IPS-11a (cell line): ENCODE measurements around the gene FRMPD2.
"Not testable (repeated sequence)": the region's sequence is repeated elsewhere in the genome, so short reads cannot be mapped to it uniquely, and the experiment has no call there.

Source experiments
- H3K4me3 ChIP-seq: one replicate; pipeline ENCODE4 v1.5.1; 2013; ENCODE audit warnings: low read depth, low read length, control low read depth

The FRMPD2 gene

DNA sequence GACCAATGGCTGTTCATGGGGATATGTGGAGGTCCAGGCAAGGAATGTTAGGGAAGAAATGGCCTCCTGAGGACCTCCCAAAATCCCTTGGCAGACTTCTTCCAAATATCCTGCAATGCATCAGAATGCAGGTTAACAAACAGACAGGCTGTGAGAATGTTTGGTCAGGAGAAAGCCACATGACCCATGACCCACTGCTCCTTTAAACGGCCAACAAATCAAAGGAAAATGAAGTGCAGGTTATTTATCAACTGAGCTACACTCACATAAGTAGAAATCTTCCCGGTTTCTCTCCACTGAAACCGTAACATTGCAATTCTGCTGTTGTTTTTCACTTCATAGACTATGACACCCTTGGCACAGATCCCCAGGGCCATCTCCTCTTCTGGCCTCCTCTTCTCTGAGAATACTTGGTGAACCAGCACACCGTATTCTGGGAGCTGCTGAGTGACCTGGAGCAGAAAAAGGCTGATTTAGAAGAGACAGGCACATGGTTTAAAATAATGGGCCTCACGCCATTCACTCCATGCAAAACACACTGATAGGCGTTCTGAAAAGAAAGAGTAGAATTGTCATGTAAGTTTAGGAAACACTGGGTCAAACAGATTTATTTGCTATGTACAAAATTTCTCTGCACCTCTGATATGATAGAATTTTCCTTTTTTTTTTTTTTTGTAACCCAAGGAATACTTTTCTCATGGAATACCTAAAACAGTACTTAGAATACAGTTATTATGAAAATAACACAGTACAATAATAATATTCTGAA is 67.8 kb downstream of the FRMPD2 start:
- H3K4me3 ChIP-seq, result no peak overlapping the region

DNA sequence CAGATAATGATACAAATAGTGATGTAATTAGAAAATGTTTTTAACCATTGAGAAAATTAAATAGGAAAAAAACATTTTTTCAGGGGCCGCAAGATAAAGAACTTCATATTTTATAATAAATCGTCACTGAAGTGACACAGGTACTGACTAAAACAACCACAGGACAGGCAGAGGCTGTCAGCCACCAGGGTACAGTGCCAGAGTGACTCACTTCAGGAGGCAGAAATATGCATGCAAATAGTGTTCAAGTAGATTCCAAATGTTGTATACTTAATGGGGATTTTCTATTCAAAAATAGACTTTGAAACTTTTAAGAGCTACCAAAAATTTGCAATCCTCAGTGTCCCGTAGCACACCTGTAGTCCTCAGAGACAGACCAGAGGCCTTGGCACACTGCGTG is 68.6 kb downstream of the FRMPD2 start:
- H3K4me3 ChIP-seq, result no peak overlapping the region

DNA sequence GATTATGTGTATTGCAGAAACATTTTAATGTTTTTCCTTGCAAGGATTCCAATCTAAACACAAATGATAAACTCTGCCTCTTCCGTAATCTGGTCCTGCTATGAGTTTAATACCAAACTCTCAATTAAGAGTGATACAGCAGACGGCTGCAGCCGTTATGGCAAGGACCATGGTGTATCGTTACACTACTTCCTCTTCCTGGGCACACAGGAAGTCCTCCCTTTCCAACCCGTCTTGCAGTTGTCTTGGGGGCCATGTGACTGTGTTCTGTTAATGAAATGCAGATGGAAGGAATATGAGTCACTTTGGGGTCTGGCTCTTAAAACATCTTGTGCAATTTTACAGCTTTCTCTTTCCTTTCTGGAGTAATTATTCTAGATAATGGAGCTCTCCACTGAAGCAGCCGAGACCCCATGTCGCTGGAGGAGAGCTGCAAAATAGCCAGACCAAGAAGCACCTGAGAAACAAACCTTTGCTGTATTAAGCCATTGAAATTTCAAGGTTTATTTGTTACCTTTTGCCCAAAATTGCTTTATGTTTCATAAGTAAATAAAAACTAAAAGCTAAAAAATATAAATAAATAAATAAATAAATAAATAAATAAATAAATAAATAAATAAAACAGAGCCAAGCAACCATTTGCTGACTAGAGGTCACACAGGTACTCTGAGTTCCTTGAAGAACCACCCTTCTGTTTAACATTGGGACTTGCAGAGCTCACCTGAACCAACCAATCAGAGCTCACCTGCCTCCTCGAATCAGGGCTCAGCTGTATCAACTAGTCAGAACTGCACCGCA is 74.7 kb downstream of the FRMPD2 start:
- no peak overlapping the region for H3K4me3 ChIP-seq

GRCh38 chr10:48197236-48197899 is 77.1 kb downstream of the FRMPD2 start:
- no peak overlapping the region for H3K4me3 ChIP-seq

- H3K4me3 ChIP-seq, result no peak overlapping the region
These were observed 78.7 kb downstream of the FRMPD2 start for GRCh38 chr10:48195803-48196202.

DNA sequence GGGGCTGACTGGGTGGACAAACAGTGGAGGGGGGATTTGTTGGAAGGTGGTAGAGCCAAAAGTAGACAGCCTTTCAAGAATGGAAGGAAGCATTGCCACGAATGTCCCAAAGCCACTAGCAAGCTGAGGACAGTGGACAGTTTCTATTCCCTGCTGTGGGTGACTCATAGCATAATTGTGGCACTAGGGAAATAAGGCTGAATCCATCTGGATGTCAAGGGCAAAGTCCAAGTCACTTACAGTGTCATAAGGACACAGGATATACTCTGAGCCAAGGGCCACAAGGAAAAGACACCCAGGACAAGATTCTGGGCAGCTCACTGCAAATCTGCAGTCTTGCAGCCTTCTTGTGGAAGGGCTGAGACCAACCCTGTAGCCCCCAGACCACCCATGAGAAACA is 79.7 kb downstream of the FRMPD2 start:
- no peak overlapping the region for H3K4me3 ChIP-seq

DNA sequence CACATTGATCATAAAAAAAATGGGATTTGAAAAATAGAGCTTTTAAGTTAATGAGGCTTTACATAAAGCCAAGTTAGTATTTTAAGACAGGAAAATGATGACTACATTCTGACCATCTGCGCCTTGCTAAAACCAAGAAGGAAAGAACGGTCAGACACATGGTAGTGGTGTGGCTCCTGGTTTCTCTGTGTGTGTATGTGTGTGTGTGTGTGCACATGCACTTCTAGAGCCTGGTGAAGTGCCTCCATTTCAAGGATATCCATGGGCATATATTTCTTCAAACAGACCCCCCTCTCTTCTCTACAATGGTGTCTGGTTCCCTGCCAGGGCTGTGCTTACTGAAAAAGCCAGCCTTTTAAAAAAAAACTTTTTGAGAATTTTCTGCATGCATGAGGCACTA is 80.9 kb downstream of the FRMPD2 start:
- H3K4me3 ChIP-seq, result no peak overlapping the region

GRCh38 chr10:48192881-48193450 is 81.5 kb downstream of the FRMPD2 start:
- no peak overlapping the region for H3K4me3 ChIP-seq

DNA sequence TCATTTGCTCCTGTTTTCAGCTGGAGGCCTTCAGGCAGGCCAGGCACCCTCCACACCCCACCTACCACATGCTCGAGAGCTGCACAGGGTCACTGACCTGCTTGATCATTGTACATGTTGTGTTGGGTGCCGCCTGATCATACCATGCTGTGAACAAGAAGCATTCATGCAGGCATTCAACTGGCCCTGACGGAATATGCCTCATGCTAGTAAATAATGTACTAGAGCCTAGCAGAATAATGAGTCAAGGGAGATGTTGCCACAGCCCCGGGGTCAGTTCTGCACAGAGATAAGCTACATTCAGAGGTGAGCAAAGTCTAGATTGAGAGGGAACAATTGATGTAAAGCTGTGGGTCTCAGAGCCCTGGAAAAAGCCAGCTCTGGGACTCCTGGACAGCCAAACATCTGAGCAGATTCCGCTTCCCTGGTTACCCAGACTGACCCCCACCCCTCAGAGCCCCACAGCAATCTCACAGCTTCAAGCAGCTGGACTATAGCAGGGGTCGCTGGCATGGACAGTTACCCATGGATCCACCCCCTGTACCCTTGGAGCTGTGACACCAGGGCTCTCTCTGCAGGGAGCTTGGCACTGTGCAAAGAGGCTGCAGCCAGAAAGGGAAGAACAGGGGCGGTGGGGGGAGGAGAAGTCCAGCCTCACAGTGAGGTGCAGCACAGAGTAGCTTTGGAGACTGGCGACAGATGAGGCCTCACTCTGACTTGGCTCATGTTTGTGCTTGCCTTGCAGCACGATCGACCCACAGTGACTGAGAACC is 86.6 kb downstream of the FRMPD2 start:
- no peak overlapping the region for H3K4me3 ChIP-seq

DNA sequence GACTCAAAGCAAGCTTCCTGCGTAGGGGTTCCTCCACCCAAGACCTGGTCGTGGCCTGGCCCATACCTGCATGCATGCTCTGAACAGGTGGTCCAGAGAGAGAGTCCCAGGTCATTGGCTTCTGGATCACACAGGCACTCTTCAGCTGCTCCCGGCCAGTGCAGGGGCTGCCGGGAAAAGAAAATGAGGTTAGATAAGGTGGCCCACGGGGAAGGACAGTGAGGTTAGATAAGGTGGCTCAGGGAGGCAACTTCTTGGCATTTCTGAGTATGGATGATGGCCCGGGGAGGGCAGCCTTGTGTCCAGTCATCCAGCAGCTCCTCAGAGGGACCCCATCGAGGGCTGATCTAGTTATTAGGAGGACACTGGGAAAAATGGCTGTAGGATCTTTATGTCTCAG is 87.4 kb downstream of the FRMPD2 start:
- H3K4me3 ChIP-seq, result no peak overlapping the region

DNA sequence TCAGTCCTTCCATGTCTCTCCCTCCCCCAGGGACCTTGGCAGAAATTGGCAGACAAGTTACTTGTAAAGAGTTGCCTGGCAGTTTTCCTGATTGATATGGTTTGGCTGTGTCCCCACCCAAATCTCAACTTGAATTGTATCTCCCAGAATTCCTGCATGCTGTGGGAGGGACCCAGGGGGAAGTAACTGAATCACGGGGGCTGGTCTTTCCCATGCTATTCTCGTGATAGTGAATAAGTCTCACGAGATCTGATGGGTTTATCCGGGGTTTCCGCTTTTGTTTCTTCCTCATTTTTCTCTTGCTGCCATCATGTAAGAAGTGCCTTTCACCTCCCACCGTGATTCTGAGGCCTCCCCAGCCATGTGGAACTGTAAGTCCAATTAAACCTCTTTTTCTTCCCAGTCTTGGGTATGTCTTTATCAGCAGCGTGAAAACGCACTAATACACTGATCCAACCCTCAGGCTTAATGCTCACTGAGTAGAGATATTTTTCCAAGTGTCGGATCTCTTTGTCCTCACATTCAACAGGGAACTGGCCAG is 88.2 kb downstream of the FRMPD2 start:
- H3K4me3 ChIP-seq, result not testable (repeated sequence)

- no peak overlapping the region for H3K4me3 ChIP-seq
These were observed 90.3 kb downstream of the FRMPD2 start for GRCh38 chr10:48184224-48184623.

- not testable (repeated sequence) for H3K4me3 ChIP-seq
These were observed 101.8 kb downstream of the FRMPD2 start for GRCh38 chr10:48172715-48173114.

DNA sequence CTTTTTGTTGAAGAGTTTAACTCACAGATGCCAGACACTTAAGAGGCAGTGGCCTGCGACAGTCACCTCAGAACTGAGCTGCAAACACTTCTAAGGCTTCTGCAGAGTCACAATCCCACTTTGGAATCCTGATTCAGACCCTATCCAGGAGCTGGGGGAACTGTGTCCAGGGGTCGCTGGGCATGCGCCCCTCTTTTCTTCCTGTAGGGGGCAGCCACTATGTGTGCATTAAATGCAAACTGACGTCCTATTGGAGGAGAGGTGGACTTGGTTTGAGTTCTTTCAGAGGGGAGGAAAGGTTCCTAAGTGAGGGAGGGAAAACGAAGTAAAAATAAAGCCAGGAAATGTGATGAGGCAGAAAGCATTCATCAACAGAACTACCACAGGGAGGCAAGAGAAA is 113.8 kb downstream of the FRMPD2 start:
- not testable (repeated sequence) for H3K4me3 ChIP-seq

GRCh38 chr10:48160163-48160562 is 114.3 kb downstream of the FRMPD2 start:
- not testable (repeated sequence) for H3K4me3 ChIP-seq

- not testable (repeated sequence) for H3K4me3 ChIP-seq
These were observed 120.0 kb downstream of the FRMPD2 start for GRCh38 chr10:48154211-48155140.

GRCh38 chr10:48147643-48148042 is 126.9 kb downstream of the FRMPD2 start:
- H3K4me3 ChIP-seq, result not testable (repeated sequence)

DNA sequence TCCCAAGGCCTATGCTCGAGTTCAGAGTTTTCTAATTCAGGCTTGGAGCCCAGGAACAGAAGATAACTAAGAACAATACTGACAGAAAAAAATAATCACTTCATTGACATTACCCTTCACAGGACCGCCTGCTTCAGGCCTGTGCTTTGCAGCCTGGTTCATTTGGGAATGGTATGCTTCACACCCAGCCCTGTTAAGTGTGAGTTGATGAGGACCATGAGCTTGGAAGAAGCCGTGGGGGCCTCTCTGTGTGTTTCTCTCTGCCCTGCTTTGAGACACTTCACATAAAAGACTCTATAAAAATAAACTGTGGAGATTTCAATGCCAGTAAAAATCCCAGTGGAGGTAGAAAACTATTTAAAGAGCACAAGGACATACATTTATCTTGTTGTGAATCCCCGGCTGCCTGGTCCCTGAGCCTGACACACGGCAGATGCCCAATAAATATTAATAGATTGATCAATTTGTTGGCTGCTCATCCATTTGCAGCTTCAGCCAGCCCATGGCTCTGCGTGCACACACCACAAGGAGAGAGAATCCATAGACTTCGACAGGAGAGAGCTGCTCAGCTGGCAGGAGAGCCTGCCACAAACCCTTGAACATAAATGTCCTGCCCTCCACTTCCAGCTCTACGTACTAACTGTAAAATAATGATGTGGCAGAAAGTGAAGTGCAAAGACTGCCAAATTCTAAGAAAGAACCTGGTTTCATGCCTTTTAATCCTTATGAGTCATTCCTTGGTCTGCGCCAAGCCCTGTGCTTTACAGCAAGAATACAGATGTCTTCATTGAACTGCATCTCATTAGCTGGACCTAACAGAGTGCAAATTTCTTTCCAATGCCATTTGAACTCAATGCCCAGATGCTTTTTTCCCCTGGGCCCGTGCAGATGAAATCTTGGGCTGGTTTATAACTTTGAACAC is 130.5 kb downstream of the FRMPD2 start:
- H3K4me3 ChIP-seq, result not testable (repeated sequence)
